H1 (cell line): Measurements from ENCODE around the gene SCAMP4. TPM values are rescaled to one million over a fixed set of nuclear protein-coding genes. Genes with fewer than 3 reads are reported as not detected.

ENCODE experiments used
- ASH2L ChIP-seq: fragments of 200-600, 300-600 bp; sonication (generic); IDR thresholded peaks from one replicate; pipeline ENCODE4 v1.7.1; 2017; ENCODE audit warnings: low read length
- BRCA1 ChIP-seq: IDR thresholded peaks from 2 replicates; pipeline ENCODE4 v1.6.1; 2012; ENCODE audit warnings: low read depth, low read length, improper control_type of control experiment
- EGR1 ChIP-seq: IDR thresholded peaks from 2 replicates; pipeline ENCODE4 v1.6.1; 2011; ENCODE audit warnings: low read depth, low read length, borderline replicate concordance
- FOSL1 ChIP-seq: IDR thresholded peaks from 2 replicates; pipeline ENCODE4 v1.6.1; 2011; ENCODE audit warnings: mild to moderate bottlenecking, low read depth, low read length, moderate library complexity; ENCODE audit not compliant: insufficient read depth
- SIX5 ChIP-seq: IDR thresholded peaks from 2 replicates; pipeline ENCODE4 v1.6.1; 2011; ENCODE audit warnings: mild to moderate bottlenecking, low read depth, low read length
- SP1 ChIP-seq: IDR thresholded peaks from 2 replicates; pipeline ENCODE4 v1.6.1; 2011; ENCODE audit warnings: low read depth, low read length
- TAF7 ChIP-seq: optimal IDR thresholded peaks from 2 replicates; pipeline ENCODE3; 2011; ENCODE audit warnings: low read depth, mild to moderate bottlenecking, inconsistent platforms, low read length, moderate library complexity, borderline replicate concordance
- polyA plus RNA-seq, 7 experiments: library from polyadenylated mRNA; depleted of rRNA in 3 of 7; stranded (reverse) in 5 of 7; unstranded in 2 of 7; fragments of >200 nt in 5 of 7; fragments of 200-250 nt in 2 of 7; gene quantifications; 1 replicate in 5 of 7; 2 replicates in 1 of 7; 4 replicates in 1 of 7; pipeline versions ENCODE4 v1.2.1 to v1.2.3, GENCODE V29; 2011 to 2013; ENCODE audit warnings: missing spikeins in 2 of 7, mixed read lengths in 2 of 7
- total RNA-seq: library from RNA; stranded (reverse); fragmentation: NEBNext Ultra II Directional; extraction: Animal tissue kit (Norgen Biotek cat#: 25700); gene quantifications from 2 replicates; pipeline ENCODE4 v1.2.1, GENCODE V29; 2021
- TF ChIP-seq, protein P1 (sequence below): fragments of 300-600 bp; sonication (generic); IDR thresholded peaks from 2 replicates; pipeline ENCODE4 v1.7.1; 2012; ENCODE audit warnings: low read length, moderate library complexity, mild to moderate bottlenecking, inconsistent platforms; ENCODE audit not compliant: insufficient replicate concordance

Gene SCAMP4
- total and polyA plus RNA-seq, 2 of the 8 experiments (the other 6 are each of a cell fraction or from before 2014, with no cell fraction given) = 17.1 to 61.4 TPM

- TF ChIP-seq, protein P1, sequence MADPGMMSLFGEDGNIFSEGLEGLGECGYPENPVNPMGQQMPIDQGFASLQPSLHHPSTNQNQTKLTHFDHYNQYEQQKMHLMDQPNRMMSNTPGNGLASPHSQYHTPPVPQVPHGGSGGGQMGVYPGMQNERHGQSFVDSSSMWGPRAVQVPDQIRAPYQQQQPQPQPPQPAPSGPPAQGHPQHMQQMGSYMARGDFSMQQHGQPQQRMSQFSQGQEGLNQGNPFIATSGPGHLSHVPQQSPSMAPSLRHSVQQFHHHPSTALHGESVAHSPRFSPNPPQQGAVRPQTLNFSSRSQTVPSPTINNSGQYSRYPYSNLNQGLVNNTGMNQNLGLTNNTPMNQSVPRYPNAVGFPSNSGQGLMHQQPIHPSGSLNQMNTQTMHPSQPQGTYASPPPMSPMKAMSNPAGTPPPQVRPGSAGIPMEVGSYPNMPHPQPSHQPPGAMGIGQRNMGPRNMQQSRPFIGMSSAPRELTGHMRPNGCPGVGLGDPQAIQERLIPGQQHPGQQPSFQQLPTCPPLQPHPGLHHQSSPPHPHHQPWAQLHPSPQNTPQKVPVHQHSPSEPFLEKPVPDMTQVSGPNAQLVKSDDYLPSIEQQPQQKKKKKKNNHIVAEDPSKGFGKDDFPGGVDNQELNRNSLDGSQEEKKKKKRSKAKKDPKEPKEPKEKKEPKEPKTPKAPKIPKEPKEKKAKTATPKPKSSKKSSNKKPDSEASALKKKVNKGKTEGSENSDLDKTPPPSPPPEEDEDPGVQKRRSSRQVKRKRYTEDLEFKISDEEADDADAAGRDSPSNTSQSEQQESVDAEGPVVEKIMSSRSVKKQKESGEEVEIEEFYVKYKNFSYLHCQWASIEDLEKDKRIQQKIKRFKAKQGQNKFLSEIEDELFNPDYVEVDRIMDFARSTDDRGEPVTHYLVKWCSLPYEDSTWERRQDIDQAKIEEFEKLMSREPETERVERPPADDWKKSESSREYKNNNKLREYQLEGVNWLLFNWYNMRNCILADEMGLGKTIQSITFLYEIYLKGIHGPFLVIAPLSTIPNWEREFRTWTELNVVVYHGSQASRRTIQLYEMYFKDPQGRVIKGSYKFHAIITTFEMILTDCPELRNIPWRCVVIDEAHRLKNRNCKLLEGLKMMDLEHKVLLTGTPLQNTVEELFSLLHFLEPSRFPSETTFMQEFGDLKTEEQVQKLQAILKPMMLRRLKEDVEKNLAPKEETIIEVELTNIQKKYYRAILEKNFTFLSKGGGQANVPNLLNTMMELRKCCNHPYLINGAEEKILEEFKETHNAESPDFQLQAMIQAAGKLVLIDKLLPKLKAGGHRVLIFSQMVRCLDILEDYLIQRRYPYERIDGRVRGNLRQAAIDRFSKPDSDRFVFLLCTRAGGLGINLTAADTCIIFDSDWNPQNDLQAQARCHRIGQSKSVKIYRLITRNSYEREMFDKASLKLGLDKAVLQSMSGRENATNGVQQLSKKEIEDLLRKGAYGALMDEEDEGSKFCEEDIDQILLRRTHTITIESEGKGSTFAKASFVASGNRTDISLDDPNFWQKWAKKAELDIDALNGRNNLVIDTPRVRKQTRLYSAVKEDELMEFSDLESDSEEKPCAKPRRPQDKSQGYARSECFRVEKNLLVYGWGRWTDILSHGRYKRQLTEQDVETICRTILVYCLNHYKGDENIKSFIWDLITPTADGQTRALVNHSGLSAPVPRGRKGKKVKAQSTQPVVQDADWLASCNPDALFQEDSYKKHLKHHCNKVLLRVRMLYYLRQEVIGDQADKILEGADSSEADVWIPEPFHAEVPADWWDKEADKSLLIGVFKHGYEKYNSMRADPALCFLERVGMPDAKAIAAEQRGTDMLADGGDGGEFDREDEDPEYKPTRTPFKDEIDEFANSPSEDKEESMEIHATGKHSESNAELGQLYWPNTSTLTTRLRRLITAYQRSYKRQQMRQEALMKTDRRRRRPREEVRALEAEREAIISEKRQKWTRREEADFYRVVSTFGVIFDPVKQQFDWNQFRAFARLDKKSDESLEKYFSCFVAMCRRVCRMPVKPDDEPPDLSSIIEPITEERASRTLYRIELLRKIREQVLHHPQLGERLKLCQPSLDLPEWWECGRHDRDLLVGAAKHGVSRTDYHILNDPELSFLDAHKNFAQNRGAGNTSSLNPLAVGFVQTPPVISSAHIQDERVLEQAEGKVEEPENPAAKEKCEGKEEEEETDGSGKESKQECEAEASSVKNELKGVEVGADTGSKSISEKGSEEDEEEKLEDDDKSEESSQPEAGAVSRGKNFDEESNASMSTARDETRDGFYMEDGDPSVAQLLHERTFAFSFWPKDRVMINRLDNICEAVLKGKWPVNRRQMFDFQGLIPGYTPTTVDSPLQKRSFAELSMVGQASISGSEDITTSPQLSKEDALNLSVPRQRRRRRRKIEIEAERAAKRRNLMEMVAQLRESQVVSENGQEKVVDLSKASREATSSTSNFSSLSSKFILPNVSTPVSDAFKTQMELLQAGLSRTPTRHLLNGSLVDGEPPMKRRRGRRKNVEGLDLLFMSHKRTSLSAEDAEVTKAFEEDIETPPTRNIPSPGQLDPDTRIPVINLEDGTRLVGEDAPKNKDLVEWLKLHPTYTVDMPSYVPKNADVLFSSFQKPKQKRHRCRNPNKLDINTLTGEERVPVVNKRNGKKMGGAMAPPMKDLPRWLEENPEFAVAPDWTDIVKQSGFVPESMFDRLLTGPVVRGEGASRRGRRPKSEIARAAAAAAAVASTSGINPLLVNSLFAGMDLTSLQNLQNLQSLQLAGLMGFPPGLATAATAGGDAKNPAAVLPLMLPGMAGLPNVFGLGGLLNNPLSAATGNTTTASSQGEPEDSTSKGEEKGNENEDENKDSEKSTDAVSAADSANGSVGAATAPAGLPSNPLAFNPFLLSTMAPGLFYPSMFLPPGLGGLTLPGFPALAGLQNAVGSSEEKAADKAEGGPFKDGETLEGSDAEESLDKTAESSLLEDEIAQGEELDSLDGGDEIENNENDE = no peak
- TF ChIP-seq EGR1 = no peak
- no peak for TF ChIP-seq SIX5
- TF ChIP-seq BRCA1 = no peak
- TF ChIP-seq FOSL1 = no peak
- no peak for TF ChIP-seq ASH2L
- no peak for TF ChIP-seq SP1
- no peak for TF ChIP-seq TAF7
These were observed 26.2 kb downstream of the SCAMP4 start (continued) for GRCh38 chr19:1931445-1931844.
